ENCODE measurements around the gene PRIMA1. TPM values are rescaled to one million over a fixed set of nuclear protein-coding genes. Genes with fewer than 3 reads are reported as not detected.

PRIMA1 gene
- total RNA-seq, 4 donors from 2014 or later, result 0.33 to 0.88 (median 0.64) TPM

GRCh38 chr14:93745603-93746273, 42.5 kb downstream of the PRIMA1 start:
- WGBS, 2 donors, result 86% methylated on average over 13 of the region's 13 CpGs
- H3K9me3 ChIP-seq, result no peaks in the 10 kb centered on the region
- DNase-seq, result no peak
- intact Hi-C loops (cut with DNase I), result no loop called here
- no peaks in the 10 kb centered on the region for H3K27me3 ChIP-seq
- H3K36me3 ChIP-seq, result no peaks in the 10 kb centered on the region
- TF ChIP-seq POLR2A (IDR thresholded peaks at IDR 0.05), result no peak
- TF ChIP-seq, protein P1, sequence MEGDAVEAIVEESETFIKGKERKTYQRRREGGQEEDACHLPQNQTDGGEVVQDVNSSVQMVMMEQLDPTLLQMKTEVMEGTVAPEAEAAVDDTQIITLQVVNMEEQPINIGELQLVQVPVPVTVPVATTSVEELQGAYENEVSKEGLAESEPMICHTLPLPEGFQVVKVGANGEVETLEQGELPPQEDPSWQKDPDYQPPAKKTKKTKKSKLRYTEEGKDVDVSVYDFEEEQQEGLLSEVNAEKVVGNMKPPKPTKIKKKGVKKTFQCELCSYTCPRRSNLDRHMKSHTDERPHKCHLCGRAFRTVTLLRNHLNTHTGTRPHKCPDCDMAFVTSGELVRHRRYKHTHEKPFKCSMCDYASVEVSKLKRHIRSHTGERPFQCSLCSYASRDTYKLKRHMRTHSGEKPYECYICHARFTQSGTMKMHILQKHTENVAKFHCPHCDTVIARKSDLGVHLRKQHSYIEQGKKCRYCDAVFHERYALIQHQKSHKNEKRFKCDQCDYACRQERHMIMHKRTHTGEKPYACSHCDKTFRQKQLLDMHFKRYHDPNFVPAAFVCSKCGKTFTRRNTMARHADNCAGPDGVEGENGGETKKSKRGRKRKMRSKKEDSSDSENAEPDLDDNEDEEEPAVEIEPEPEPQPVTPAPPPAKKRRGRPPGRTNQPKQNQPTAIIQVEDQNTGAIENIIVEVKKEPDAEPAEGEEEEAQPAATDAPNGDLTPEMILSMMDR (IDR thresholded peaks at IDR 0.05), result no peak
- no peaks in the 10 kb centered on the region for H3K4me1 ChIP-seq
- H3K27ac ChIP-seq, result no peak overlapping the region
- H3K4me3 ChIP-seq (replicated peaks in 1 of 3), result no peak overlapping the region

- Histone ChIP-seq H3K27ac (no peak overlapping the region), H3K4me3 (replicated peaks in 1 of 3) (no peak overlapping the region), H3K4me1 (no peaks in the 10 kb centered on the region), H3K27me3 (no peaks in the 10 kb centered on the region), H3K9me3 (no peaks in the 10 kb centered on the region), H3K36me3 (no peaks in the 10 kb centered on the region)
- 58% methylated on average over 5 of the region's 8 CpGs; no CpG with 5 or more reads in 1 of the 2 donors for WGBS, 2 donors
- intact Hi-C loops (cut with DNase I), result no loop called here
- TF ChIP-seq, protein P1 (IDR thresholded peaks at IDR 0.05), result no peak
- TF ChIP-seq POLR2A (IDR thresholded peaks at IDR 0.05), result no peak
- DNase-seq, result no peak
Observed at GRCh38 chr14:93744876-93745275, 43.4 kb downstream of the PRIMA1 start.

GRCh38 chr14:93744176-93744575, 44.1 kb downstream of the PRIMA1 start:
- Histone ChIP-seq H3K27me3 (no peaks in the 10 kb centered on the region), H3K9me3 (no peaks in the 10 kb centered on the region), H3K4me1 (no peaks in the 10 kb centered on the region), H3K36me3 (no peaks in the 10 kb centered on the region), H3K27ac (no peak overlapping the region), H3K4me3 (replicated peaks in 1 of 3) (no peak overlapping the region)
- DNase-seq, result no peak
- TF ChIP-seq POLR2A (IDR thresholded peaks at IDR 0.05), result no peak
- TF ChIP-seq, protein P1 (IDR thresholded peaks at IDR 0.05), result no peak
- intact Hi-C loops (cut with DNase I), result no loop called here
- 91 to 96% methylated on average over 10 to 11 of the region's 14 CpGs for WGBS, 2 donors

GRCh38 chr14:93743270-93744060, 44.8 kb downstream of the PRIMA1 start:
- TF ChIP-seq, protein P1 (IDR thresholded peaks at IDR 0.05), result no peak
- no peak for TF ChIP-seq POLR2A (IDR thresholded peaks at IDR 0.05)
- H3K4me1 ChIP-seq, result no peaks in the 10 kb centered on the region
- no peaks in the 10 kb centered on the region for H3K27me3 ChIP-seq
- H3K9me3 ChIP-seq, result no peaks in the 10 kb centered on the region
- no peaks in the 10 kb centered on the region for H3K36me3 ChIP-seq
- H3K27ac ChIP-seq, result no peak overlapping the region
- intact Hi-C loops (cut with DNase I), result no loop called here
- no peak for DNase-seq
- WGBS, 2 donors, result 84 to 90% methylated on average over 21 to 26 of the region's 26 CpGs
- H3K4me3 ChIP-seq (replicated peaks in 1 of 3), result no peak overlapping the region

GRCh38 chr14:93742761-93743160, 45.5 kb downstream of the PRIMA1 start:
- intact Hi-C loops (cut with DNase I), result no loop called here
- Histone ChIP-seq H3K27me3 (no peaks in the 10 kb centered on the region), H3K27ac (no peak overlapping the region), H3K4me1 (no peaks in the 10 kb centered on the region), H3K4me3 (replicated peaks in 1 of 3) (no peak overlapping the region), H3K9me3 (no peaks in the 10 kb centered on the region), H3K36me3 (no peaks in the 10 kb centered on the region)
- 89 to 95% methylated on average over 8 of the region's 8 CpGs for WGBS, 2 donors
- no peak for DNase-seq
- TF ChIP-seq POLR2A (IDR thresholded peaks at IDR 0.05), result no peak
- TF ChIP-seq, protein P1 (IDR thresholded peaks at IDR 0.05), result no peak

All from thyroid gland (tissue), 4 donors.